Parathyroid adenoma (tissue), 2 donors: ENCODE measurements around the gene NRXN2.

ENCODE experiments used
- H2AFZ ChIP-seq: fragments of 300-600 bp; sonication (generic); one replicate; pipeline ENCODE4 v1.7.0; 2017; ENCODE audit warnings: antibody characterized with exemption, mild to moderate bottlenecking
- H3K27ac ChIP-seq: fragments of 300-600 bp; sonication (generic); one replicate; pipeline ENCODE4 v1.7.0; 2017
- H3K27me3 ChIP-seq: fragments of 300-600 bp; sonication (generic); one replicate; pipeline ENCODE4 v1.7.0; 2017; ENCODE audit warnings: low read length; ENCODE audit not compliant: control insufficient read depth, insufficient read depth
- H3K36me3 ChIP-seq: fragments of 300-600 bp; sonication (generic); one replicate; pipeline ENCODE4 v1.7.0; 2017; ENCODE audit warnings: low read length; ENCODE audit not compliant: control insufficient read depth, insufficient read depth
- H3K4me1 ChIP-seq: fragments of 300-600 bp; sonication (generic); one replicate; pipeline ENCODE4 v1.7.0; 2017; ENCODE audit warnings: control low read depth
- H3K4me2 ChIP-seq: fragments of 300-600 bp; sonication (generic); one replicate; pipeline ENCODE4 v1.7.0; 2017; ENCODE audit warnings: low read length
- H3K4me3 ChIP-seq: fragments of 300-600 bp; sonication (generic); one replicate; pipeline ENCODE4 v1.7.0; 2017; ENCODE audit warnings: low read depth, low read length
- H3K79me2 ChIP-seq: fragments of 300-600 bp; sonication (generic); one replicate; pipeline ENCODE4 v1.7.0; 2017; ENCODE audit warnings: control low read depth
- H3K9ac ChIP-seq: fragments of 300-600 bp; sonication (generic); one replicate; pipeline ENCODE4 v1.7.0; 2017; ENCODE audit warnings: mild to moderate bottlenecking
- H3K9me3 ChIP-seq: fragments of 300-600 bp; sonication (generic); one replicate; pipeline ENCODE4 v1.7.0; 2017; ENCODE audit warnings: low read length; ENCODE audit not compliant: control insufficient read depth
- TF ChIP-seq, protein P1 (sequence below): fragments of 300-600 bp; sonication (generic); IDR thresholded peaks from one replicate; pipeline ENCODE4 v1.7.0; 2017; ENCODE audit warnings: antibody characterized with exemption, mild to moderate bottlenecking
- donor health status: primary hyperparathyroidism.

Gene NRXN2

DNA sequence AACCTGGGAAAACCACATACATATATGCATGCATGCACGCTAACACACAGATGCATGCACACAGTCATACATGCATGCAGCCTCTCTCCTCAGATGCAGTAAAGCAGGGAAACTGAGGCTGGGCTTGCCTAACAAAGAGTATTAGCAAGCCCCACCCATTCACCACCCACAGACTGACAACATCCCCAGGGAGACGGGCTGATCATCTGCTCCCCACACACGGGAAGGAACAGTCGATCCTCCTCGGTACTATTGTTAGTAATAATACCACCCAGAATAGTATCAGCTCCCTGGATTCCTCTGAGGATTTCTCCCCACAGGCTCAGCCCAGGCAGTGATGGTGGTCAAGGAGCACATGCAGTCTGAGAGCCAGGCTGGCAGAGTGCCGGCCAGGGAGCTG, 90.8 kb downstream of the NRXN2 start:
- H3K27me3 ChIP-seq: no peaks in the 10 kb centered on the region
- H3K9ac ChIP-seq: no peak overlapping the region
- no peak overlapping the region for H3K4me3 ChIP-seq
- TF ChIP-seq, protein P1, sequence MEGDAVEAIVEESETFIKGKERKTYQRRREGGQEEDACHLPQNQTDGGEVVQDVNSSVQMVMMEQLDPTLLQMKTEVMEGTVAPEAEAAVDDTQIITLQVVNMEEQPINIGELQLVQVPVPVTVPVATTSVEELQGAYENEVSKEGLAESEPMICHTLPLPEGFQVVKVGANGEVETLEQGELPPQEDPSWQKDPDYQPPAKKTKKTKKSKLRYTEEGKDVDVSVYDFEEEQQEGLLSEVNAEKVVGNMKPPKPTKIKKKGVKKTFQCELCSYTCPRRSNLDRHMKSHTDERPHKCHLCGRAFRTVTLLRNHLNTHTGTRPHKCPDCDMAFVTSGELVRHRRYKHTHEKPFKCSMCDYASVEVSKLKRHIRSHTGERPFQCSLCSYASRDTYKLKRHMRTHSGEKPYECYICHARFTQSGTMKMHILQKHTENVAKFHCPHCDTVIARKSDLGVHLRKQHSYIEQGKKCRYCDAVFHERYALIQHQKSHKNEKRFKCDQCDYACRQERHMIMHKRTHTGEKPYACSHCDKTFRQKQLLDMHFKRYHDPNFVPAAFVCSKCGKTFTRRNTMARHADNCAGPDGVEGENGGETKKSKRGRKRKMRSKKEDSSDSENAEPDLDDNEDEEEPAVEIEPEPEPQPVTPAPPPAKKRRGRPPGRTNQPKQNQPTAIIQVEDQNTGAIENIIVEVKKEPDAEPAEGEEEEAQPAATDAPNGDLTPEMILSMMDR: no peak
- H3K4me2 ChIP-seq: no peak overlapping the region
- H2AFZ ChIP-seq: no peak overlapping the region
- no peaks in the 10 kb centered on the region for H3K9me3 ChIP-seq
- H3K27ac ChIP-seq: no peak overlapping the region
- no peaks in the 10 kb centered on the region for H3K79me2 ChIP-seq
- H3K36me3 ChIP-seq: no peaks in the 10 kb centered on the region
- no peaks in the 10 kb centered on the region for H3K4me1 ChIP-seq

DNA sequence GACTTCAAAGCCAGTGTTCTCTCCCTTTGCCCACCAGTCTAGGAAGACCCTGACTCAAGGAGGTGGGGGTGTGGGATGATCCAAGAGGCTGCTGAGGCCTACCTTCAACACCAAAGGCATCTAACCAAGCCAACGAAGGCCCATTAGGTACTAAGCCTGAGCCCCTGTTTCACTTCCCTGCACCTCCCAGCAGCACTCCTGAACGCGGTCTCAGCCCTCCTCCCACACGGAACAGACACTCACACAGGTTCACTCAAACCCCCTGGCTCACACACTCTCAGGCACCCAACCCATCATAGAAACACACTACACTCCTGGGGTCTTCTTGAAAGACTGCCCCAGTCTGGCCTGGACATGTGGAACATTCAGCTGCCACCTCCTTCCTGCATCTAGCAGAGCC, 91.3 kb downstream of the NRXN2 start:
- Histone ChIP-seq H3K9ac (no peak overlapping the region), H3K27me3 (no peaks in the 10 kb centered on the region), H3K36me3 (no peaks in the 10 kb centered on the region), H3K4me1 (no peaks in the 10 kb centered on the region), H2AFZ (no peak overlapping the region), H3K9me3 (no peaks in the 10 kb centered on the region), H3K4me2 (no peak overlapping the region), H3K4me3 (no peak overlapping the region), H3K27ac (no peak overlapping the region), H3K79me2 (no peaks in the 10 kb centered on the region)
- TF ChIP-seq, protein P1: no peak

DNA sequence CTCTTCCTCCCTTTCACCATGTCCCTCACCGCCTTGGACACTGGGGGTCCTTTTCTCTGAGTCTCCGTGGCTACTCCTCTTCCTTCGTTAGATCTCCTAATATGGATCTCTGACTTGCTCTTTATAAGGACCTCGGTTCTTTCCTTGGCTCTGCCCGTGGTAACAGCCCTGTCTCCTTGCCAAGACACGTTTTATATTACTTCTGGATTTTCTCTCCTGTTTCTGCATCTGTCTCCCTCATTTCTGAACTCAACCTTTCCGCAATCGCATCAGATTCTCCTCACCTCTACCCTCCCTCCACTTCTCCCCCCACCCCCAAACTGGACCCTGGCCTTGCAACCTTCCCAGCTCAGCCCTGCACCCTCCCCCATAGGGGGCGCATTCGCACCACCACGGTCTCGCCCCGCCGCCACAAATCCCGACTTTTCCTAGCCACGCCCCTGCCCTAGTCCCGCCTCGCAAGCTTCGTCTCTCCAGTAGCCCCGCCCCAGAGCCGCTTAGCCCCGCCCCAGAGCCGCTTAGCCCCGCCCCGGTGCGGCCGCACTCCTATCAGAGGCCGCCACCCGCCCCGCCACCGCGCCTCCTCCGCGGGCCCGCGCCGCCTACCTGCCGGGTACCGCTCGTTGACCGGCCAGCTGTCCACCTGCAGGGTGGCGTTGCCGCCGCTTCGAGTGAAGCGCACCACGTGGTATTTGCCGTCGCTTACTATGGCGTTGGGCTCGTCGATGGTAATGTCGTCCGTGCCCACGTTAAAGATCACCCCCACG, 93.0 kb downstream of the NRXN2 start:
- H3K36me3 ChIP-seq: no peaks in the 10 kb centered on the region
- H3K9ac ChIP-seq: no peak overlapping the region
- no peaks in the 10 kb centered on the region for H3K4me1 ChIP-seq
- H3K9me3 ChIP-seq: no peaks in the 10 kb centered on the region
- no peak overlapping the region for H3K4me2 ChIP-seq
- TF ChIP-seq, protein P1: no peak
- H3K27ac ChIP-seq: no peak overlapping the region
- no peaks in the 10 kb centered on the region for H3K27me3 ChIP-seq
- H3K79me2 ChIP-seq: no peaks in the 10 kb centered on the region
- no peak overlapping the region for H2AFZ ChIP-seq
- no peak overlapping the region for H3K4me3 ChIP-seq

DNA sequence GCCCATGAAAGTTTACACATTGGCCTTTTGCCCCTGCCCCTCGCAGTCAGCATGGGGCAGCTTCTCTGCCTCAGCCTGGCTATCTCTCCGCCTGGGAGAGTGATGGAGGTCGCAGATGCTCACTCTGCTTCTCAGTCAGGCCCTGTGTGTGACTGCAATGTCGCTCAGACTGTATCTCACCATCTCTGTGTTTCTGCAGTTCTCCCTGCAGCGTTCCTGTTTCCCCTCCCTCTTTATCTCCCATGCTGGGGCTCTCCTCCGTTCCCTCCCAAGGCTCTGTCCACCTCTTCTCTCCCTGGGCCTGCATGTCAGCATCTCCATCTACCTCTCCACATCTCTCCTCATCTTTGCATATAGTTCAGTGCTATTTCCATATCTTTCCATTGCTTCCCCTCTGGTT, 93.9 kb downstream of the NRXN2 start:
- no peak overlapping the region for H3K27ac ChIP-seq
- TF ChIP-seq, protein P1: no peak

DNA sequence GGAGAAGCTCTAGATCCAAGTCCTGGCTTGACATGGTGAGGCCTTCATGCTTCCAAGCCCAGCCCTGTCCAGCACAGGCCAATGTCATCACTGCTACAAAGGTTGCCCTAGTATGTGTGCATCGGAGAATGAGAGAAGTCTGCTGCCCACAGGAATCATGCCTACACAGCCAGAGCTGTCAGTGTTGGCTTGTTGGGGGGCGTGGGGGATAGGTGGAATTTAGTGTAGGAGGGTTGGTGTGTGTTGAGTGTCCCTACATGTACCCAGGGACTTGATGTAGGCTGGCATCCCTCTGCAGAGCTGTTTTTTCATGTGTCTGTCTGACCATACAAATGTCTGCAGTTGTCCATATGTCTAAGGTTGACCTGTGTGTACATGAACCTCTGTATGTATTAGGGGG, 94.4 kb downstream of the NRXN2 start:
- H3K27ac ChIP-seq: no peak overlapping the region
- no peaks in the 10 kb centered on the region for H3K4me1 ChIP-seq
- no peaks in the 10 kb centered on the region for H3K36me3 ChIP-seq
- TF ChIP-seq, protein P1: no peak
- no peaks in the 10 kb centered on the region for H3K27me3 ChIP-seq
- no peaks in the 10 kb centered on the region for H3K79me2 ChIP-seq
- H2AFZ ChIP-seq: no peak overlapping the region
- no peak overlapping the region for H3K9ac ChIP-seq
- H3K4me3 ChIP-seq: no peak overlapping the region
- no peaks in the 10 kb centered on the region for H3K9me3 ChIP-seq
- H3K4me2 ChIP-seq: no peak overlapping the region

More for the DNA sequence above, 93.9 kb downstream of the NRXN2 start:
- H3K36me3 ChIP-seq: no peaks in the 10 kb centered on the region
- H2AFZ ChIP-seq: no peak overlapping the region
- H3K27me3 ChIP-seq: no peaks in the 10 kb centered on the region
- H3K79me2 ChIP-seq: no peaks in the 10 kb centered on the region
- no peak overlapping the region for H3K9ac ChIP-seq
- no peaks in the 10 kb centered on the region for H3K9me3 ChIP-seq
- no peaks in the 10 kb centered on the region for H3K4me1 ChIP-seq
- no peak overlapping the region for H3K4me3 ChIP-seq
- no peak overlapping the region for H3K4me2 ChIP-seq
